ENCODE measurements around the gene RHEB.
A peak's percentile ranks its signal among the peaks of the same experiment; 100 is the strongest.

Gene RHEB

GRCh38 chr7:151447312-151447711 is 72.4 kb downstream of the RHEB start:
- DNase-seq: no peak

GRCh38 chr7:151446412-151446811 is 73.3 kb downstream of the RHEB start:
- no peak for DNase-seq

- DNase-seq: no peak
Observed at GRCh38 chr7:151444632-151445031, 75.1 kb downstream of the RHEB start.

- no peak for DNase-seq
Observed at GRCh38 chr7:151442776-151443496, 76.8 kb downstream of the RHEB start.

GRCh38 chr7:151440799-151441445 is 78.8 kb downstream of the RHEB start:
- DNase-seq: no peak

- peak; percentile 74 for DNase-seq
Observed at GRCh38 chr7:151439855-151440798, 79.6 kb downstream of the RHEB start, which contains the start of gene CRYGN. Gene CRYGN, minus strand, starts transcription at chr7:151440141. Its CDS starts 224 bp downstream, at chr7:151439917.

GRCh38 chr7:151438864-151439601 is 80.7 kb downstream of the RHEB start:
- DNase-seq: no peak

- DNase-seq: no peak
Observed at GRCh38 chr7:151437866-151438516, 81.7 kb downstream of the RHEB start.

- no peak for DNase-seq
Observed at GRCh38 chr7:151437159-151437553, 82.5 kb downstream of the RHEB start.

- DNase-seq: no peak
Observed at GRCh38 chr7:151436446-151437158, 83.1 kb downstream of the RHEB start.

GRCh38 chr7:151435971-151436370 is 83.7 kb downstream of the RHEB start:
- no peak for DNase-seq

- DNase-seq: no peak
Observed at GRCh38 chr7:151435103-151435916, 84.4 kb downstream of the RHEB start.

GRCh38 chr7:151434549-151434948 is 85.1 kb downstream of the RHEB start:
- DNase-seq: no peak

- DNase-seq: no peak
Observed at GRCh38 chr7:151433721-151434400, 85.8 kb downstream of the RHEB start.

GRCh38 chr7:151432658-151433521 is 86.8 kb downstream of the RHEB start:
- no peak for DNase-seq

- no peak for DNase-seq
Observed at GRCh38 chr7:151431768-151432311, 87.9 kb downstream of the RHEB start.

GRCh38 chr7:151431281-151431767 is 88.4 kb downstream of the RHEB start:
- no peak for DNase-seq

All from retina (tissue), 1 donor.